NB4 (cell line): ENCODE measurements around the gene COL5A1.

Experiments used
- POLR2A ChIP-seq: IDR thresholded peaks from 2 replicates; pipeline ENCODE4 v1.6.1; 2011; ENCODE audit warnings: mild to moderate bottlenecking; ENCODE audit not compliant: insufficient read length; ENCODE audit errors: extremely low read depth
- TF ChIP-seq, protein P1 (sequence below): IDR thresholded peaks from 2 replicates; pipeline ENCODE4 v1.6.1; 2011; ENCODE audit warnings: low read depth, low read length
- TF ChIP-seq, protein P2 (sequence below): IDR thresholded peaks from one replicate; pipeline ENCODE4 v1.5.1; 2012; ENCODE audit warnings: low read depth, low read length

DNA sequence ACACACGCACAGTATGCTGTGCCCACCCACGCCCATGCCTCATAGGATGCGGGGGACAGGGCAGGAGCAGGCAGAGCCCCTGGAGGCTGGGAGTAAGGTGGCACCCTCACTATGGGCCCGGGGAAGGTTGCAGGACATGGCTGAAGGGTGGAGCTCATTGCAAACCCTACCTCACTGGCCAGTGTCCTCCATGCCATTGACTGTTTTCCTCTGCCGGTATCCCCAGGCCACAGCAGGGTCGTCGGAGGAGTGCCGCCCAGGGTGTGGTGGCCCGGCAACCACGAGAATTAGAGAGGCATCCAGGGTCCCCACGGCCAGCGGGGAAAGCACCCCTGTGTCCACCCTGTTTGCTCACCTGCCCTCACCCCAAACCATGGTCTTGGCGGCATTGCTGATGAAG is 179.3 kb downstream of the COL5A1 start:
- TF ChIP-seq, protein P1, sequence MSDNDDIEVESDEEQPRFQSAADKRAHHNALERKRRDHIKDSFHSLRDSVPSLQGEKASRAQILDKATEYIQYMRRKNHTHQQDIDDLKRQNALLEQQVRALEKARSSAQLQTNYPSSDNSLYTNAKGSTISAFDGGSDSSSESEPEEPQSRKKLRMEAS = no peak
- TF ChIP-seq POLR2A = no peak
- TF ChIP-seq, protein P2, sequence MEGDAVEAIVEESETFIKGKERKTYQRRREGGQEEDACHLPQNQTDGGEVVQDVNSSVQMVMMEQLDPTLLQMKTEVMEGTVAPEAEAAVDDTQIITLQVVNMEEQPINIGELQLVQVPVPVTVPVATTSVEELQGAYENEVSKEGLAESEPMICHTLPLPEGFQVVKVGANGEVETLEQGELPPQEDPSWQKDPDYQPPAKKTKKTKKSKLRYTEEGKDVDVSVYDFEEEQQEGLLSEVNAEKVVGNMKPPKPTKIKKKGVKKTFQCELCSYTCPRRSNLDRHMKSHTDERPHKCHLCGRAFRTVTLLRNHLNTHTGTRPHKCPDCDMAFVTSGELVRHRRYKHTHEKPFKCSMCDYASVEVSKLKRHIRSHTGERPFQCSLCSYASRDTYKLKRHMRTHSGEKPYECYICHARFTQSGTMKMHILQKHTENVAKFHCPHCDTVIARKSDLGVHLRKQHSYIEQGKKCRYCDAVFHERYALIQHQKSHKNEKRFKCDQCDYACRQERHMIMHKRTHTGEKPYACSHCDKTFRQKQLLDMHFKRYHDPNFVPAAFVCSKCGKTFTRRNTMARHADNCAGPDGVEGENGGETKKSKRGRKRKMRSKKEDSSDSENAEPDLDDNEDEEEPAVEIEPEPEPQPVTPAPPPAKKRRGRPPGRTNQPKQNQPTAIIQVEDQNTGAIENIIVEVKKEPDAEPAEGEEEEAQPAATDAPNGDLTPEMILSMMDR = no peak
